HepG2 (cell line): ENCODE measurements around the gene TEX261. TPM values are rescaled to one million over a fixed set of nuclear protein-coding genes. Genes with fewer than 3 reads are reported as not detected.
A peak's percentile ranks its signal among the peaks of the same experiment; 100 is the strongest.

Experiments
- HIVEP1 ChIP-seq: sonication (generic); formaldehyde crosslinking; IDR thresholded peaks from 2 replicates; pipeline ENCODE4 v1.4.0; 2020; ENCODE audit warnings: mild to moderate bottlenecking, missing genetic modification reagents
- HNF4G ChIP-seq, 2 experiments: sonication (generic) in 1 of 2; formaldehyde crosslinking in 1 of 2; IDR thresholded peaks; 2 replicates each; pipeline versions ENCODE4 v1.4.0 to v1.6.1; 2011 to 2020; ENCODE audit warnings: borderline replicate concordance in 2 of 2, low read depth in 2 of 2, mild to moderate bottlenecking in 2 of 2, low read length in 1 of 2, missing genetic modification reagents in 1 of 2, moderate library complexity in 1 of 2
- KDM5B ChIP-seq: sonication (generic); formaldehyde crosslinking; IDR thresholded peaks from 2 replicates; pipeline ENCODE4 v1.4.0; 2020; ENCODE audit warnings: missing genetic modification reagents, mild to moderate bottlenecking, borderline replicate concordance
- KLF15 ChIP-seq: sonication (generic); formaldehyde crosslinking; IDR thresholded peaks from 2 replicates; pipeline ENCODE4 v1.8.1; 2023; ENCODE audit warnings: borderline replicate concordance, mild to moderate bottlenecking, inconsistent platforms, missing genetic modification reagents, mixed read lengths
- LCORL ChIP-seq, 2 experiments: fragments of 450-650 bp in 1 of 2; sonication (generic) in 1 of 2; formaldehyde crosslinking in 1 of 2; IDR thresholded peaks; 2 replicates each; pipeline versions ENCODE4 v1.5.0 to v1.6.1; 2017 to 2020; ENCODE audit warnings: antibody characterized with exemption in 1 of 2, missing genetic modification reagents in 1 of 2
- NFYC ChIP-seq: IDR thresholded peaks from 2 replicates; pipeline ENCODE4 v1.6.1; 2016; ENCODE audit warnings: missing genetic modification reagents, missing compliant biosample characterization
- POLR2A ChIP-seq, 2 experiments: IDR thresholded peaks; 2 replicates each; pipeline ENCODE4 v1.6.1; 2011; ENCODE audit warnings: low read depth in 2 of 2, low read length in 2 of 2, mild to moderate bottlenecking in 1 of 2, moderate library complexity in 1 of 2; ENCODE audit not compliant: insufficient read depth in 1 of 2
- RCOR2 ChIP-seq: IDR thresholded peaks from 2 replicates; pipeline ENCODE4 v1.6.1; 2016; ENCODE audit warnings: missing biosample characterization, missing genetic modification reagents
- SALL2 ChIP-seq: sonication (generic); formaldehyde crosslinking; IDR thresholded peaks from 2 replicates; pipeline ENCODE4 v1.8.1; 2023; ENCODE audit warnings: mild to moderate bottlenecking, missing genetic modification reagents, inconsistent platforms
- SP5 ChIP-seq: IDR thresholded peaks from 2 replicates; pipeline ENCODE4 v1.6.1; 2016; ENCODE audit warnings: low read depth, borderline replicate concordance
- STAT5B ChIP-seq: sonication (generic); formaldehyde crosslinking; IDR thresholded peaks from 2 replicates; pipeline ENCODE4 v1.4.0; 2020; ENCODE audit warnings: missing genetic modification reagents
- ZEB1 ChIP-seq: IDR thresholded peaks from 2 replicates; pipeline ENCODE4 v1.6.1; 2012; ENCODE audit warnings: mild to moderate bottlenecking, low read depth, inconsistent platforms; ENCODE audit not compliant: insufficient replicate concordance
- ZNF12 ChIP-seq: sonication (generic); formaldehyde crosslinking; IDR thresholded peaks from 2 replicates; pipeline ENCODE4 v1.5.0; 2020; ENCODE audit warnings: missing genetic modification reagents
- ZNF263 ChIP-seq: sonication (generic); formaldehyde crosslinking; IDR thresholded peaks from 2 replicates; pipeline ENCODE4 v1.4.0; 2020; ENCODE audit warnings: missing genetic modification reagents
- ZNF282 ChIP-seq: fragments of 450-650 bp; IDR thresholded peaks from 2 replicates; pipeline ENCODE4 v1.6.1; 2018; ENCODE audit not compliant: partially characterized antibody
- ZNF484 ChIP-seq: sonication (generic); formaldehyde crosslinking; IDR thresholded peaks from 2 replicates; pipeline ENCODE4 v1.5.1; 2020; ENCODE audit warnings: mild to moderate bottlenecking, low read depth, missing genetic modification reagents, borderline replicate concordance
- ZNF501 ChIP-seq: sonication (generic); formaldehyde crosslinking; IDR thresholded peaks from 2 replicates; pipeline ENCODE4 v1.5.1; 2020; ENCODE audit warnings: mild to moderate bottlenecking, moderate library complexity, missing genetic modification reagents
- ZNF530 ChIP-seq: sonication (generic); formaldehyde crosslinking; IDR thresholded peaks from 2 replicates; pipeline ENCODE4 v1.5.0; 2020; ENCODE audit warnings: low read depth, mild to moderate bottlenecking, missing genetic modification reagents
- ZNF678 ChIP-seq: sonication (generic); formaldehyde crosslinking; IDR thresholded peaks from 2 replicates; pipeline ENCODE4 v1.4.0; 2020; ENCODE audit warnings: mild to moderate bottlenecking, missing genetic modification reagents
- polyA plus RNA-seq, 8 experiments: library from polyadenylated mRNA; depleted of rRNA in 3 of 8; stranded (reverse) in 7 of 8; unstranded in 1 of 8; fragments of >200 nt; fragmentation: Illumina TruSeq in 4 of 8; extraction: Trizol in 4 of 8; gene quantifications; 2 replicates each; pipeline versions ENCODE4 v1.2.1 to v1.2.3, GENCODE V29; 2011 to 2016; ENCODE audit warnings: low read depth in 4 of 8, missing spikeins in 1 of 8, mixed read lengths in 1 of 8; ENCODE audit not compliant: insufficient read depth in 1 of 8
- total RNA-seq, 5 experiments: library from RNA; depleted of rRNA; stranded (reverse); fragments of >200 nt; fragmentation: Illumina TruSeq; extraction: Trizol; gene quantifications; 2 replicates each; pipeline ENCODE4 v1.2.3, GENCODE V29; 2016; ENCODE audit warnings: low read depth in 1 of 5
- TF ChIP-seq, protein P1 (sequence below): sonication (generic); formaldehyde crosslinking; IDR thresholded peaks from 2 replicates; pipeline ENCODE4 v1.4.0; 2020; ENCODE audit warnings: mild to moderate bottlenecking, missing genetic modification reagents
- TF ChIP-seq, protein P2 (sequence below): sonication (generic); formaldehyde crosslinking; IDR thresholded peaks from 2 replicates; pipeline ENCODE4 v1.9.0; 2021; ENCODE audit warnings: missing genetic modification reagents, borderline replicate concordance
- TF ChIP-seq, protein P3 (sequence below): IDR thresholded peaks from 2 replicates; pipeline ENCODE4 v1.6.1; 2016; ENCODE audit warnings: control low read depth
- TF ChIP-seq, protein P4 (sequence below): sonication (generic); formaldehyde crosslinking; IDR thresholded peaks from 2 replicates; pipeline ENCODE4 v1.4.0; 2020; ENCODE audit warnings: missing genetic modification reagents
- TF ChIP-seq, protein P5 (sequence below): sonication (generic); formaldehyde crosslinking; IDR thresholded peaks from 2 replicates; pipeline ENCODE4 v1.5.0; 2020; ENCODE audit warnings: mild to moderate bottlenecking, missing genetic modification reagents

Gene TEX261
- total and polyA plus RNA-seq, 2 of the 13 experiments (the other 11 are each of a cell fraction or from before 2014, with no cell fraction given) = 43.8 to 78.7 TPM

DNA sequence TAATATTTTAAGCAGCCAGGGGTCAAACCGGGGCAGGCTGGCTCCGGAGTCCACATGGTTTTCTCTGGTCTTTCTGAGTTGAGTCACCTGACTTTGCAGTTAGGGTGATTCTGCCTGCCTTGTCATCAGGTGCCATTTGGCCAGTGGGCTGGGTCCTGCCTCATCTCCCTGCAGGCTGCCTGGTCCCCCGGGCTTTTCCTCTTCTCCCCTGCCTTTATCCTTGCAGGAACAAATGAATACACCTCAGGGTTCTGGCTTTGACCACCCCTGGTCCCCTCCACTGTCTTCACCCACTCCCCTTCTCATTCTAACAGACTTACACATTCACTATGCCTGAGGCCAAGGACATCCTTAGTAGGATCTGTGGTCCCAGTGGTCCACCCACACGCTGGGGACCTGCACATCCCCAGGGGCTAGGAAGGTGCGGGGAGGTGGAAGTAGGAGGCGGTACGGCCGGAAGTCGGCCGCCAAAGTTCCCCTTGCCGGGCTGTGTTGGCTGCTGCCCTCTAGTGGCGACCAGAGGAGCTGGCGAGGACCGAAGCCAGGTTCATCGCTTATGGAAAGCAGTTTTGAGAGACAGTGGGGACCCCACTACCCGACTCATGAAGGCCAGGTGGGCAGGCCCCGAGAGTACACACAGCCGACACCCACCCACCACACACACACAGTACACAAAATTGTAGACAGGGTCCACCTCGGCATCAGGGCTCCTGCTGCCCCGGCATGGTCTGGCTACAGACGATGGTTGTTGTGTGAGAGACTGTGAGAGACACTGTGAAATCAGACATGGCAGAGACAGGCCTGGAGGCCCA, 6.3 kb upstream of the TEX261 start (continued):
- TF ChIP-seq, protein P1, sequence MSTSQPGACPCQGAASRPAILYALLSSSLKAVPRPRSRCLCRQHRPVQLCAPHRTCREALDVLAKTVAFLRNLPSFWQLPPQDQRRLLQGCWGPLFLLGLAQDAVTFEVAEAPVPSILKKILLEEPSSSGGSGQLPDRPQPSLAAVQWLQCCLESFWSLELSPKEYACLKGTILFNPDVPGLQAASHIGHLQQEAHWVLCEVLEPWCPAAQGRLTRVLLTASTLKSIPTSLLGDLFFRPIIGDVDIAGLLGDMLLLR (CRISPR knock-in tag) = peak; percentile 58; the same call in 1 of the 2 replicates
- TF ChIP-seq NFYC (CRISPR knock-in tag) (no peak), RCOR2 (CRISPR knock-in tag) (no peak), ZNF282 (no peak), KLF15 (no peak), HIVEP1 (peak; percentile 27; the same call in 1 of the 2 replicates), POLR2A (IDR thresholded peaks at IDR 0.05; ENCODE audit: insufficient read depth in 1 of 2, low read depth in 2 of 2, low read length in 2 of 2) (peak in 1 of 2 experiments; percentile 74; a peak in 2 of 4 replicates), KDM5B (peak; percentile 92), LCORL (IDR thresholded peaks at IDR 0.05) (no peak), LCORL (CRISPR knock-in tag; IDR thresholded peaks at IDR 0.05) (no peak), ZNF12 (peak; percentile 69; the same call in 1 of the 2 replicates), SP5 (CRISPR knock-in tag) (no peak), SALL2 (peak; percentile 80; the same call in 1 of the 2 replicates), ZNF530 (CRISPR knock-in tag) (no peak), ZNF263 (CRISPR knock-in tag) (0 out of 2 replicates have a peak, but pooled peaks have one; percentile 35), HNF4G (IDR thresholded peaks at IDR 0.05; ENCODE audit: borderline replicate concordance, low read depth, low read length) (no peak), HNF4G (CRISPR knock-in tag; IDR thresholded peaks at IDR 0.05; ENCODE audit: borderline replicate concordance, low read depth) (no peak), ZNF678 (CRISPR knock-in tag) (no peak), STAT5B (CRISPR knock-in tag) (no peak), ZNF484 (CRISPR knock-in tag) (no peak), ZEB1 (no peak), ZNF501 (CRISPR knock-in tag) (peak; percentile 92)
- TF ChIP-seq, protein P2, sequence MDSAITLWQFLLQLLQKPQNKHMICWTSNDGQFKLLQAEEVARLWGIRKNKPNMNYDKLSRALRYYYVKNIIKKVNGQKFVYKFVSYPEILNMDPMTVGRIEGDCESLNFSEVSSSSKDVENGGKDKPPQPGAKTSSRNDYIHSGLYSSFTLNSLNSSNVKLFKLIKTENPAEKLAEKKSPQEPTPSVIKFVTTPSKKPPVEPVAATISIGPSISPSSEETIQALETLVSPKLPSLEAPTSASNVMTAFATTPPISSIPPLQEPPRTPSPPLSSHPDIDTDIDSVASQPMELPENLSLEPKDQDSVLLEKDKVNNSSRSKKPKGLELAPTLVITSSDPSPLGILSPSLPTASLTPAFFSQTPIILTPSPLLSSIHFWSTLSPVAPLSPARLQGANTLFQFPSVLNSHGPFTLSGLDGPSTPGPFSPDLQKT (CRISPR knock-in tag) = no peak
- TF ChIP-seq, protein P3, sequence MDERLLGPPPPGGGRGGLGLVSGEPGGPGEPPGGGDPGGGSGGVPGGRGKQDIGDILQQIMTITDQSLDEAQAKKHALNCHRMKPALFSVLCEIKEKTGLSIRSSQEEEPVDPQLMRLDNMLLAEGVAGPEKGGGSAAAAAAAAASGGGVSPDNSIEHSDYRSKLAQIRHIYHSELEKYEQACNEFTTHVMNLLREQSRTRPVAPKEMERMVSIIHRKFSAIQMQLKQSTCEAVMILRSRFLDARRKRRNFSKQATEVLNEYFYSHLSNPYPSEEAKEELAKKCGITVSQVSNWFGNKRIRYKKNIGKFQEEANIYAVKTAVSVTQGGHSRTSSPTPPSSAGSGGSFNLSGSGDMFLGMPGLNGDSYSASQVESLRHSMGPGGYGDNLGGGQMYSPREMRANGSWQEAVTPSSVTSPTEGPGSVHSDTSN (CRISPR knock-in tag) = no peak
- TF ChIP-seq, protein P4, sequence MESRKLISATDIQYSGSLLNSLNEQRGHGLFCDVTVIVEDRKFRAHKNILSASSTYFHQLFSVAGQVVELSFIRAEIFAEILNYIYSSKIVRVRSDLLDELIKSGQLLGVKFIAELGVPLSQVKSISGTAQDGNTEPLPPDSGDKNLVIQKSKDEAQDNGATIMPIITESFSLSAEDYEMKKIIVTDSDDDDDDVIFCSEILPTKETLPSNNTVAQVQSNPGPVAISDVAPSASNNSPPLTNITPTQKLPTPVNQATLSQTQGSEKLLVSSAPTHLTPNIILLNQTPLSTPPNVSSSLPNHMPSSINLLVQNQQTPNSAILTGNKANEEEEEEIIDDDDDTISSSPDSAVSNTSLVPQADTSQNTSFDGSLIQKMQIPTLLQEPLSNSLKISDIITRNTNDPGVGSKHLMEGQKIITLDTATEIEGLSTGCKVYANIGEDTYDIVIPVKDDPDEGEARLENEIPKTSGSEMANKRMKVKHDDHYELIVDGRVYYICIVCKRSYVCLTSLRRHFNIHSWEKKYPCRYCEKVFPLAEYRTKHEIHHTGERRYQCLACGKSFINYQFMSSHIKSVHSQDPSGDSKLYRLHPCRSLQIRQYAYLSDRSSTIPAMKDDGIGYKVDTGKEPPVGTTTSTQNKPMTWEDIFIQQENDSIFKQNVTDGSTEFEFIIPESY (CRISPR knock-in tag) = peak; percentile 22; the same call in 1 of the 2 replicates
- TF ChIP-seq, protein P5, sequence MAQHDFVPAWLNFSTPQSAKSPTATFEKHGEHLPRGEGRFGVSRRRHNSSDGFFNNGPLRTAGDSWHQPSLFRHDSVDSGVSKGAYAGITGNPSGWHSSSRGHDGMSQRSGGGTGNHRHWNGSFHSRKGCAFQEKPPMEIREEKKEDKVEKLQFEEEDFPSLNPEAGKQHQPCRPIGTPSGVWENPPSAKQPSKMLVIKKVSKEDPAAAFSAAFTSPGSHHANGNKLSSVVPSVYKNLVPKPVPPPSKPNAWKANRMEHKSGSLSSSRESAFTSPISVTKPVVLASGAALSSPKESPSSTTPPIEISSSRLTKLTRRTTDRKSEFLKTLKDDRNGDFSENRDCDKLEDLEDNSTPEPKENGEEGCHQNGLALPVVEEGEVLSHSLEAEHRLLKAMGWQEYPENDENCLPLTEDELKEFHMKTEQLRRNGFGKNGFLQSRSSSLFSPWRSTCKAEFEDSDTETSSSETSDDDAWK = no peak
